A549 (cell line): Measurements from ENCODE around the gene ANKRD36.

ENCODE experiments used
- CHD2 ChIP-seq: fragments of 150-350 bp; IDR thresholded peaks from 2 replicates; pipeline ENCODE4 v1.6.1; 2014; ENCODE audit warnings: low read length; ENCODE audit not compliant: partially characterized antibody
- CHD4 ChIP-seq: fragments of 200-600 bp; sonication (generic); IDR thresholded peaks from 2 replicates; pipeline ENCODE4 v1.6.1; 2016; ENCODE audit warnings: antibody characterized with exemption, mild to moderate bottlenecking, borderline replicate concordance
- EP300 ChIP-seq, 2 experiments: fragments of >200 bp; sonication (Bioruptor Twin); formaldehyde crosslinking; IDR thresholded peaks; 2 replicates in 1 of 2; 3 replicates in 1 of 2; pipeline ENCODE4 v1.6.1; 2016 to 2017
- JUN ChIP-seq, 2 experiments: fragments of >200 bp; sonication (Bioruptor Twin); formaldehyde crosslinking; IDR thresholded peaks; 2 replicates in 1 of 2; 3 replicates in 1 of 2; pipeline ENCODE4 v1.6.1; 2016 to 2017
- POLR2A ChIP-seq: IDR thresholded peaks from 2 replicates; pipeline ENCODE4 v1.6.1; 2012; ENCODE audit warnings: mild to moderate bottlenecking, low read length
- RFX5 ChIP-seq: fragments of 450-650 bp; IDR thresholded peaks from 2 replicates; pipeline ENCODE4 v1.7.1; 2014; ENCODE audit warnings: antibody characterized with exemption, mild to moderate bottlenecking, moderate library complexity
- TF ChIP-seq, protein P1 (sequence below): fragments of >200 bp; sonication (Bioruptor Twin); formaldehyde crosslinking; IDR thresholded peaks from 3 replicates; pipeline ENCODE4 v1.5.1; 2016
- TF ChIP-seq, protein P2 (sequence below): fragments of 200-600 bp; sonication (generic); IDR thresholded peaks from 2 replicates; pipeline ENCODE4 v1.6.1; 2016; ENCODE audit warnings: antibody characterized with exemption, mild to moderate bottlenecking, moderate library complexity
- TF ChIP-seq, protein P3 (sequence below): IDR thresholded peaks from 2 replicates; pipeline ENCODE4 v1.6.1; 2012

DNA sequence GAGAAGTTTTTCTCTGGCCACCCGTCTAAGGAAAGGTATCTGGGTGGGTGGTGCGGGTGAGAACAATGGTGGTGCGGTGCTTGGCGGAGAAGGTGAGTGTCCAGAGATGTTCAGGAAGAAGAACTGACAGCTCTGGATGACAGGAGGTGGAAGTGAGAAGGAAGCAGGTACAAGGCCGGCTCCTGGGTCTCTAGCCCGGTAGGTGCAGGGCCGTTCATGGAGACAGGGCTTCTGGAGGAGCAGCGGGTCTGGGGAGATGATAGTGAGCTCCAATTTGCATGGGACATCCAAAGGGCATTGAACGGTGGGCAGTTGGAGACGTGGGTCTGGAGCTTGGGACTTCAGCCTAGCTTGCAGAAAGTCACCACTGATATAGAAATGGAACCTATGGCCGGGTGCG is 17.3 kb upstream of the ANKRD36 start:
- TF ChIP-seq, protein P1, sequence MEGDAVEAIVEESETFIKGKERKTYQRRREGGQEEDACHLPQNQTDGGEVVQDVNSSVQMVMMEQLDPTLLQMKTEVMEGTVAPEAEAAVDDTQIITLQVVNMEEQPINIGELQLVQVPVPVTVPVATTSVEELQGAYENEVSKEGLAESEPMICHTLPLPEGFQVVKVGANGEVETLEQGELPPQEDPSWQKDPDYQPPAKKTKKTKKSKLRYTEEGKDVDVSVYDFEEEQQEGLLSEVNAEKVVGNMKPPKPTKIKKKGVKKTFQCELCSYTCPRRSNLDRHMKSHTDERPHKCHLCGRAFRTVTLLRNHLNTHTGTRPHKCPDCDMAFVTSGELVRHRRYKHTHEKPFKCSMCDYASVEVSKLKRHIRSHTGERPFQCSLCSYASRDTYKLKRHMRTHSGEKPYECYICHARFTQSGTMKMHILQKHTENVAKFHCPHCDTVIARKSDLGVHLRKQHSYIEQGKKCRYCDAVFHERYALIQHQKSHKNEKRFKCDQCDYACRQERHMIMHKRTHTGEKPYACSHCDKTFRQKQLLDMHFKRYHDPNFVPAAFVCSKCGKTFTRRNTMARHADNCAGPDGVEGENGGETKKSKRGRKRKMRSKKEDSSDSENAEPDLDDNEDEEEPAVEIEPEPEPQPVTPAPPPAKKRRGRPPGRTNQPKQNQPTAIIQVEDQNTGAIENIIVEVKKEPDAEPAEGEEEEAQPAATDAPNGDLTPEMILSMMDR: no peak
- no peak for TF ChIP-seq RFX5
- no peak for TF ChIP-seq POLR2A
- TF ChIP-seq, protein P2, sequence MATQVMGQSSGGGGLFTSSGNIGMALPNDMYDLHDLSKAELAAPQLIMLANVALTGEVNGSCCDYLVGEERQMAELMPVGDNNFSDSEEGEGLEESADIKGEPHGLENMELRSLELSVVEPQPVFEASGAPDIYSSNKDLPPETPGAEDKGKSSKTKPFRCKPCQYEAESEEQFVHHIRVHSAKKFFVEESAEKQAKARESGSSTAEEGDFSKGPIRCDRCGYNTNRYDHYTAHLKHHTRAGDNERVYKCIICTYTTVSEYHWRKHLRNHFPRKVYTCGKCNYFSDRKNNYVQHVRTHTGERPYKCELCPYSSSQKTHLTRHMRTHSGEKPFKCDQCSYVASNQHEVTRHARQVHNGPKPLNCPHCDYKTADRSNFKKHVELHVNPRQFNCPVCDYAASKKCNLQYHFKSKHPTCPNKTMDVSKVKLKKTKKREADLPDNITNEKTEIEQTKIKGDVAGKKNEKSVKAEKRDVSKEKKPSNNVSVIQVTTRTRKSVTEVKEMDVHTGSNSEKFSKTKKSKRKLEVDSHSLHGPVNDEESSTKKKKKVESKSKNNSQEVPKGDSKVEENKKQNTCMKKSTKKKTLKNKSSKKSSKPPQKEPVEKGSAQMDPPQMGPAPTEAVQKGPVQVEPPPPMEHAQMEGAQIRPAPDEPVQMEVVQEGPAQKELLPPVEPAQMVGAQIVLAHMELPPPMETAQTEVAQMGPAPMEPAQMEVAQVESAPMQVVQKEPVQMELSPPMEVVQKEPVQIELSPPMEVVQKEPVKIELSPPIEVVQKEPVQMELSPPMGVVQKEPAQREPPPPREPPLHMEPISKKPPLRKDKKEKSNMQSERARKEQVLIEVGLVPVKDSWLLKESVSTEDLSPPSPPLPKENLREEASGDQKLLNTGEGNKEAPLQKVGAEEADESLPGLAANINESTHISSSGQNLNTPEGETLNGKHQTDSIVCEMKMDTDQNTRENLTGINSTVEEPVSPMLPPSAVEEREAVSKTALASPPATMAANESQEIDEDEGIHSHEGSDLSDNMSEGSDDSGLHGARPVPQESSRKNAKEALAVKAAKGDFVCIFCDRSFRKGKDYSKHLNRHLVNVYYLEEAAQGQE: no peak
- TF ChIP-seq EP300 (IDR thresholded peaks at IDR 0.05): no peak
- no peak for TF ChIP-seq CHD2
- no peak for TF ChIP-seq JUN (IDR thresholded peaks at IDR 0.05)
- no peak for TF ChIP-seq CHD4
- TF ChIP-seq, protein P3, sequence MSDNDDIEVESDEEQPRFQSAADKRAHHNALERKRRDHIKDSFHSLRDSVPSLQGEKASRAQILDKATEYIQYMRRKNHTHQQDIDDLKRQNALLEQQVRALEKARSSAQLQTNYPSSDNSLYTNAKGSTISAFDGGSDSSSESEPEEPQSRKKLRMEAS: no peak
